GM18520 (cell line): ENCODE data around the gene EZR.

Source experiments
- ATAC-seq: cut with Tn5 transposase; IDR thresholded peaks from one replicate; pipeline ENCODE4 v1.9.1; 2021; ENCODE audit not compliant: unreplicated experiment

Gene EZR

DNA sequence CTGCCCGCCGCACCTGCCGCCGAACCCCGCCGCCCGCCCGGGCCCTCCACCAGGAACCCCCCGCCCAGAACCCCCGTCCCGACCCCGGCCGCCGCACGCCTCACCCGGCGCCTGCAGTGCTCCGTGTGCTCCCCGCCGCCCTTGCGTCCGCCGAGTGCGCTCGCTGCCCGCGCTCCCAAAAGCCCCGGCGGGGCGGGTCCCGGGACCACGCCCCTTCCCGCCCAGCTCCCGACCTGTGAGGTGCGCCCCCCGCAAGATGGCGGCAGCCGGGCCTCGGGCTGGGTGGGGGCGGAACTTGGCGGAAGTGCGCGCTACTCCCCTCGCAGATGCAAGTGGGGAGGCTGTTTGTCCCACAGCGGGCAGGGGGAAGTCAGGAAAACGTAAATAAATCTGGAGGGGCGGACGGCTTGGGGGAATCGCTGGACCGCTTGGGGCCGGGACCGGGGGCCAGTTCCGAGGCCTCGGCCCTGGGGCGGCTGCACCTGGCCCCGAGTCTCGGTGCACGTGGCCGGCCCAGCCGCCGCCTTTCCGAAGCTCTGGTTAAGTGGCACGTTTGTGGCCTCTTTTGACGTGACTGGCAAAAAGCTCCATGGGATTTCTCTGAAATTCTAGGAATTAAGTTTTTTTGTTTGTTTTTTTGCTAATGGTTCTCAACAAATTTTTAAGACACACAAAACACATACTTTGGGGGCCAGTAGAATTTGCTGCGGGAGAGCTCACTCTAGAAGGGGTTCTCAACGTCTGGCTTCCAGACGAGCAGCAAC is at the start of gene EZR:
Gene EZR (minus strand): TSS at position 156 of the 764 bp plus-strand sequence. CDS start 1,275 bp downstream, outside the sequence.
- ATAC-seq = peak; percentile 35

DNA sequence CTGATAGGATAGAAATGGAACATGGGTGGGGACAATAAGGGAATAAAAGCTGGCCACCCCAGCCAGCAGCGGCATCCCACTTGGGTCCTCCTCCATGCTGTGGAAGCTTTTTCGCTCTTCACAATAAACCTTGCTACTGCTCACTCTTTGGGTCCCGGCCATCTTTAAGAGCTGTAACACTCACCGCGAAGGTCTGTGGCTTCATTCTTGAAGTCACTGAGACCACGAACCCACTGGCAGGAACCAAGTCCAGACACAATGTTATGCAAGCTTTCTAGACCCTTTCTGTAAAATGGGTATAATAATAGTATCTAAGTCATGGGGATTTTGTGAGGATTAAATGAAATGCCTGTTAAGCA is 48.9 kb upstream of the EZR start:
- ATAC-seq = no peak

GRCh38 chr6:158867381-158868121 is 48.4 kb upstream of the EZR start:
- ATAC-seq = no peak

GRCh38 chr6:158865769-158866168 is 46.6 kb upstream of the EZR start:
- ATAC-seq = no peak

DNA sequence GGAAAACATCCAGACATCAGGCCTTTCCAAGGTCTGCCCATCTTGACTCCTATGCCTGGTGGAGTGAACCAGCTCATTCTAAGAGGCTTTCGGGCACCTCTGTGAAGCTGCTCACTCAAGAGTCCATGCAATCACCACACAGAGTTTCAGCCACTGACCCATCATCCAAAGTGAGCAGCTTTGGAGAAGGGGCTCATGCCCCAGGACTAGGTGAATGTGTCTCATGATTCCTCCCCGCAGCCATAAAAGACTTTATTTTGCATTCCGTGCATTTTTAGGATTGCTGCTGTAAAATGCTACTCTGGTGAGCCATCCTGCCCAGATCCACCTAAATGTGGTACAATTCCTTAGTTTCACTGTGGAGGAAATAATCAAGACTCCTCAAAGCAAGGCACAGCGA is 44.5 kb upstream of the EZR start:
- no peak for ATAC-seq

DNA sequence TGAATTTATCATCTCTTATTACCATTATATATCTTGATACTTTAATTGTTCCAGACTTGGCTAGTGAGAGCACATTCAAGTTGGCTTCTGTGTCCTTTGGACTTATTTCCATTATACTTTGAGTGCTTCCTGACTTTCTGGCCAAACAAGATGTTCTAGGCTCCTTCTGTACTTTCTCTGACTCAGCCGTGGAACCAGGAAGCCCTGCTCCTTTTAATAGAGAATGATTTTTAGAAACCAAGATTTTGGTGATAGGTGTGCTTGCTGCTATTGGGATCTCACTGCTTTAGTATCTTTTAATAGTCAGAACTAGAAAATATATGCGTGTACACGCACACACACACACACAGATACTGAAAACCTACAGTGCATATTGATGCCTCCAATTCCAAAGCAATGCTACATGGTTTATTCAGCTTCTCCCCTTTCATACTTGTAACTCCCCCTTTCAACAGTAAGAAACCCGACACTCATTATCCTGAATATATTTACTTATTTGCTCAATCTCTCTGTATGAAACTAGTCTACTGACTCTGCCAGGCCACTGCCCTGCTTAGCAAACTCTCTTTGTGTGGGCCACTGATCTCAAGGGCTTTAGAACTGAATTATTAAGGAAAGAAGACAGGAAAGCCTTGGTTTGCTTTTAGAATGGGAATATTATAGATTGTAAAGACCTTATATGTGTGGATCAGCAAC is 42.7 kb upstream of the EZR start:
- ATAC-seq = no peak

- ATAC-seq = no peak
These were observed 41.2 kb upstream of the EZR start for GRCh38 chr6:158860279-158860865.

DNA sequence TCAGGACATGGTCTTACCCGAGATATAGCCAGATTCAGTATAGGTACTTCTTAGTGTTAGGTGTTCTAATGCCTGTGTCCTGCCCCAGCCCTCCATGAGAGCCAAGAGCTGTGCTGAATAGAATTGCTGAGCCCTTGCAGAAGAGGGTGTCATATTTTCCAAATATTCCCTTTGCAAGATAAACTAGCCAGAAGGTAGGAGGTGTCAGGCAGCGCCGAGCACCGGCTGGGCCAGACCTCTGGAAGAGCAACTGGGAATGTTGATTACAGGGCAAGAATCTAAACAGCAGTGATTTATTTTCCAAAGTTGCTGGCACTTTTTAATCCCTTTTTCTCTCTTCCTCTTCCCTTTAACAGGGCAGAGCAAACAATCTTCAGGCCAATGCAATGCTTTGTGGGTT is 37.1 kb upstream of the EZR start:
- no peak for ATAC-seq

DNA sequence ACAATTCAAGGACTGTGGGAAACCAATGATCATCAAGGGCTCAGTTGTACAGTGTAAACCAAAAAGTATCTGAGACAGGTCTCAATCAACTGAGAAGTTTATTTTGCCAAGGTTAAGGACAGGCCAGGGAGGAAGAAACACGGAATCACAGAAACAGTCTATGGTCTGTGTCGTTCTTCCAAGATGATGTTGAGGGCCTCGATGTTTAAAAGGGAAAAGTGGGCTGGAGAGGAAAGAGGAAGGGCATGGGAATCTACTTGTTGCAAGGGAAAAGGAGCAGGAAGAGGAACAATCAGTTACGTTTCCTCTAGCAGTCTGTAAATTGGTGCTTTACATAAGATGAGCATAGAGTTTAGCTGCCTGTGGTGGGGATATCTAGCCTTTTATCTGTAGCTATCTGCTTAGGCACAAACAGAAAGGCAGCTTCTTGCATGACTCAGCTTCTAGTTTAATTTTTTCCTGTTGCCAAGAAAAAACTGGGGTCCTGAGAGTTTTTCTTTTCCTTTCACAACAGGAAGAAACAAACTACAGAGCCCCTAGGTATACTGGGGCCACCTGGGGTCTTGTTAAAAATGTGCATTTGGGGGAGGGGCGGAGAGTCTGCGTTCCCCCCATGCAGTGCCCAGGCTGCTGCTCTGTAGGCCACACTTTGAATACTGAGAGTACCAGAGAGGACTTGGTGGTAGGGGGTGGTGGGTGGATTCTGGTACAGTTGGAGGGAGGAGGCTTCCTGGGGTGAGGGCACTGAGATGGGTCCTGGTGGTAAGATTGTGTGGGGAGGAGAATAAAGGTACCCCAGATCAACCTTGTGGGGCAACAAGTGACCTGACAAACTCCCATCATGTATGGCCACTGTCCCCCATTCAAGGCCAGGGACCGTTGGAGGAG is 35.3 kb upstream of the EZR start:
- no peak for ATAC-seq

- ATAC-seq = no peak
These were observed 34.7 kb upstream of the EZR start for GRCh38 chr6:158853880-158854213.

DNA sequence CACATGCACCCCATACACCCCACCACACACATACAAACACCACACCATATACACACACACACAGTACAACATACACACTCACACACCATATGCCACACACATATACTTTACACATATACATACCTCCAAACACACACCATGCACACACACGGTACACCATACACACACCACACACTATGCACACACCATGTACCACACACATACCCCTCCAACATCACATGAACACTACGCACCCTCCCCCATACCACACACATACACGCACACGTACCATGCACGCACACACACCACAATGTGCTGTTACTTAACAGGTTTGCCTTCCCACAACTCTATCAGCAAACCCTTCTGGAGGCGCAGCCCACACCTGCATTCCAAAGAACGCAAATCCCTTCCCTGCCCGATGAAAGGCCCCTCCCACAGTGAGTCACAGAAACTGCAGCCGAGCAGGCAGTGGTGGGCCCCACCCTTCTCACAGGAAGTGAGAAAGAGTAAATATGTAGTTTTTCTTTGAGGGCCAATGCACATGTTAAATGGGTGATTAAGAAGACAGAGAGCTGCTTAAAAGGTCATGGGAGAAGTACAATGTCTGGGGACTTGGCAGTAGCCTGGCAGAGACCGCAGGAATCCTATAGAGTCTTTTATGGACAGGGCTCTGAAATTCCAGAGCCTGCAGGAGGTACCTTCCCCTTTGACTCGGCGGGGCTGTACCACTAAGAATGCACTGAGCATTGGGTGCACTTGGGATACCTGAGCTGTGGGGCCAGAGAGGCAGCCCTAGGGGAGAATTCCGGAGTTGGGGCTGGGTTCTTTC is 34.1 kb upstream of the EZR start:
- ATAC-seq = peak; percentile 88

DNA sequence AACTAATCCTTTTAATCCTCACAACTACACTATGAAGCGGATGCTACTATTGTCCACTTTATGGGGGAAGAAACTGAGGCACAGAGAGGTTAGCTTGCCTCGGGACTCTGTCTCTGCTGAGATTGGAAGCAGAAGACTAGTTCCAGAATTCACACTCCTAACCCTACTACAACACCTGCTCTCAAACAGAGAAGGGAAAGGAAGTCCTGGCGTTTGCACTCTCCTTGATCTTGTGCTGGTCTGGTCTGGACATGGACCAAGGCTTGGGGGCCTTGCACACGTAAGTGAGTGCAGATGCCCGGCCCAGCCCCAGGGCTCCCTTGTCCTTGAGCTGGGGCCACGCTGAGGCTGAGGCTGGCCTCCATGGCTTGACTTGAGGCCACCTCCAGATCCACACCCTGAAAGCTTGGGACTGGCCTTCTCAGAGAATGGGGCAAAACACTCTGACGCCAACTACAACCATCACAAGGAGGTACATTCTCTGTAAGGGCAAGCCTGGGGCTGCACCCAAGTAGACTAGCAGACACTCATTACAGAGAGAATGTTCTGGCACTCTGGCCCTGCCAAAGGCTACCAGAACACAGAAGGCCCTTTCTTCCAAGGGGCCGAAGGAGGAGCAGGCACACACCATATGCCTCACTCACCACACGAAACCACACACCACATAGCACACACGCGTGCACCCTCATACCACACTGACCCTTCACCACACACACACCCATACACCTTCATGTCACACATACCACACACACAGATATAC is 33.3 kb upstream of the EZR start:
- ATAC-seq = no peak

- no peak for ATAC-seq
These were observed 31.6 kb upstream of the EZR start for GRCh38 chr6:158850807-158851115.

DNA sequence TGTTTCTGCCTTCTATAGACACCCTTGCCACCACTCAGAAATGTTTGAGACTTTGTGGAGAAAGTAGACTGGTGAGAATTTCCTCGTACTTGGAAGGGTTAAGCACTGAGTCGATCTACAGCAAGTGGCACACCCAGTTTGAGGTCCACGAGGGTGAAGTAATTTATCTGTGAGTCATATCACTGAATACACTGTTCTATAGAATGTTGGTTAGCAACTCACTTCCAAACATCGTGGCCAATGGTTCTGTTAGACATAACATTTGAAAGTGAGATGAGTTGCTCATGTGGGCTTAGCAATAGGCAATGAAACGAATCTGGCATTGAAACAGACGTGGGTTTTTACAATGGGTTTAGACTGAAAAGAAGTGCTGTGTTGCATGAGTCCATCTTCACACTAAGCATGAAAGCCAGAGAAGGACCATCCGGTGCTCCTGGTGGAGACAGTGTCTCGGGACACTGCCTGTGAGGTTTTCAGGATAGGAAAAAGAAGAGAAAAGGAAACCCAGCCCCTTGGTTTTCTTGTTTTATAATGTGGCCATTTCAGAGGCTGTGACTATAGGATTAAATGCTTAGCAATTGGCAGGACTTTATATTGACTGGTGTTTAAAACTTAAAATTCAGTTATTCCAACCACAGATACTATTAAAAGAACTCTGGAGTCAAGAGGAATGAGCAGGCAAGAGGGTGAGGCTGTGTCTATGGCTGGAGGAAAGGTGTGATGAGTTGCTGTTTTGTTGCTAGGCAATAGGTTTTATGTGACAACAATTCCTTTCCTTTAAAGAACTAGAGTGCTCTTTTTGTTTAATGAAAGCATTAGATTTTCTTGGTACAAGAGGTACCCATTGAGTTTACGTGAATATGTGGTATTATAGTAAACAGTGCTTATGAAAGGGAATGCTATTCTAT is 31.0 kb upstream of the EZR start:
- no peak for ATAC-seq

- ATAC-seq = no peak
These were observed 29.3 kb upstream of the EZR start for GRCh38 chr6:158848490-158848895.

- ATAC-seq = no peak
These were observed 28.6 kb upstream of the EZR start for GRCh38 chr6:158847786-158848185.

GRCh38 chr6:158847012-158847529 is 27.9 kb upstream of the EZR start:
- no peak for ATAC-seq
